ENCODE measurements around the gene PACC1. TPM values are rescaled to one million over a fixed set of nuclear protein-coding genes. Genes with fewer than 3 reads are reported as not detected.

Gene PACC1
- polyA plus RNA-seq, 2 of the 4 experiments (the other 2 are of a cell fraction), result 11.9 to 19.6 TPM

DNA sequence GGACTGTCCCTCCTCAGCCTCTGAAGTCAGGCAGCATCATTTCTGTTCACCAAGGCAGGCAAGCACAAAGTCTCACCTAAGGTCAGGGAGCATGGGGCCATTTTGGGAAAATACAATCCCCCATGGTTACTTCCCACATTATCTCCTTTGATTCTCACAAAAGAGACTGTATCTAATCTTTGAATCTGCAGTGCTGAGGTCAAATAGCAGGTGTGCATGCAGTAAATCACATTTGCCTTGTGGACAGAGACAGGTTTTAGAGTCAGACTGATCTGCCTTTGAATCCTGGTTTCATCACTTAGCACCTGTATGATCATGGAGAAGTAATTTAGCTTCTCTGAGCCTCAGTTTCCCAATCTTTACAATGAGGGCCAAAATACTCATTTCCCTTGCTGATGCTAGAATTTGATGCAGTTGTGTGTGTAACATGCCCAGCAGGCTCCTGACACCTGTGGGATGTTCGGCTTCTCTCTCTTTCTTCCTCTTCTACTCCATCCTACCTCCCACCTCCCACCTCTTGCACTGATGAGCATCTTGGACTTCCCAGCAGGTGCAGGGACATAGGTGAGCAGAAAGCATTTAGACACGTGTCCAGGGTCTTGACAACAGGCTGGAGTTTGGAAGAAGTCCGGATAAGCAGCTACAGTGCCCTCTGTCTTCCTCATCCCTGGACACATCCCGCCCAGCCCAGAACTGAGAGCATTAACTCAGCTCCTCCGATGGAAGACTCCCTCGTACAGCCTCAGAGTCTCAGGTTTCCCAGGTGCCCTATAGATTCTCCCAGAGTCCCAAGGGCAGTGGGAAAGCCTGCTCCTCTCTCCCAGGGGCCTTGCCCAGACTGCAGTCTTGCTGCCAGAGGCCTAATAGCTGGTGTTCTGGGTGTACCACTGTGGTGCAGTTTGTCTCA is 37.0 kb upstream of the PACC1 start:
- H3K4me2 ChIP-seq, result no peak overlapping the region
- H3K4me3 ChIP-seq, result no peak overlapping the region
- CTCF ChIA-PET, result interaction anchor here (1.0 to 12.8 kb wide), 6 partner anchors 17 to 769 kb away, joined by 3 to 230 read pairs (median 96); no protein-coding TSS in a partner anchor
- TF ChIP-seq FOSL2 (IDR thresholded peaks at IDR 0.05) (no peak), FOSL2 (CRISPR knock-in tag; IDR thresholded peaks at IDR 0.05) (no peak), CHD4 (IDR thresholded peaks at IDR 0.05; ENCODE audit: borderline replicate concordance) (no peak), JUN (IDR thresholded peaks at IDR 0.05) (no peak)
- TF ChIP-seq, protein P1, sequence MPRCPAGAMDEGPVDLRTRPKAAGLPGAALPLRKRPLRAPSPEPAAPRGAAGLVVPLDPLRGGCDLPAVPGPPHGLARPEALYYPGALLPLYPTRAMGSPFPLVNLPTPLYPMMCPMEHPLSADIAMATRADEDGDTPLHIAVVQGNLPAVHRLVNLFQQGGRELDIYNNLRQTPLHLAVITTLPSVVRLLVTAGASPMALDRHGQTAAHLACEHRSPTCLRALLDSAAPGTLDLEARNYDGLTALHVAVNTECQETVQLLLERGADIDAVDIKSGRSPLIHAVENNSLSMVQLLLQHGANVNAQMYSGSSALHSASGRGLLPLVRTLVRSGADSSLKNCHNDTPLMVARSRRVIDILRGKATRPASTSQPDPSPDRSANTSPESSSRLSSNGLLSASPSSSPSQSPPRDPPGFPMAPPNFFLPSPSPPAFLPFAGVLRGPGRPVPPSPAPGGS (IDR thresholded peaks at IDR 0.05), result no peak
- WGBS (ENCODE audit: missing lambda C conversion rate), result 73% methylated on average over 6 of the region's 6 CpGs
- H3K4me1 ChIP-seq, result no peaks in the 10 kb centered on the region
- no peak overlapping the region for H3K27ac ChIP-seq
- ATAC-seq, result no peak
- FAIRE-seq, result no peak
- POLR2A ChIA-PET, result interaction anchor here (0.6 kb wide), 1 partner anchor 140 kb away, joined by 3 read pairs; no protein-coding TSS in a partner anchor
- H3K9me3 ChIP-seq, result no peaks in the 10 kb centered on the region
- DNase-seq (ENCODE audit: low read depth in 1 of 2, low spot score in 1 of 2), result no peak

GRCh38 chr1:212450331-212450881 is 35.7 kb upstream of the PACC1 start:
- no peak overlapping the region for H3K27ac ChIP-seq
- FAIRE-seq (no peak), ATAC-seq (no peak; a peak in 1 of 6 replicates), DNase-seq (ENCODE audit: low read depth in 1 of 2, low spot score in 1 of 2) (no peak)
- no peak overlapping the region for H3K4me2 ChIP-seq
- WGBS (ENCODE audit: missing lambda C conversion rate), result 86% methylated on average over 4 of the region's 4 CpGs
- no peaks in the 10 kb centered on the region for H3K9me3 ChIP-seq
- no peaks in the 10 kb centered on the region for H3K4me1 ChIP-seq
- no peak for TF ChIP-seq EP300 (IDR thresholded peaks at IDR 0.05)
- TF ChIP-seq EHF (CRISPR knock-in tag; IDR thresholded peaks at IDR 0.05), result no peak
- TF ChIP-seq, protein P2, sequence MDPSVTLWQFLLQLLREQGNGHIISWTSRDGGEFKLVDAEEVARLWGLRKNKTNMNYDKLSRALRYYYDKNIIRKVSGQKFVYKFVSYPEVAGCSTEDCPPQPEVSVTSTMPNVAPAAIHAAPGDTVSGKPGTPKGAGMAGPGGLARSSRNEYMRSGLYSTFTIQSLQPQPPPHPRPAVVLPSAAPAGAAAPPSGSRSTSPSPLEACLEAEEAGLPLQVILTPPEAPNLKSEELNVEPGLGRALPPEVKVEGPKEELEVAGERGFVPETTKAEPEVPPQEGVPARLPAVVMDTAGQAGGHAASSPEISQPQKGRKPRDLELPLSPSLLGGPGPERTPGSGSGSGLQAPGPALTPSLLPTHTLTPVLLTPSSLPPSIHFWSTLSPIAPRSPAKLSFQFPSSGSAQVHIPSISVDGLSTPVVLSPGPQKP (IDR thresholded peaks at IDR 0.05; ENCODE audit: low read depth, low read length), result no peak
- TF ChIP-seq RCOR1 (IDR thresholded peaks at IDR 0.05; ENCODE audit: low read depth, low read length), result no peak
- no peak for TF ChIP-seq CHD2 (IDR thresholded peaks at IDR 0.05; ENCODE audit: low read length, partially characterized antibody)
- no peak for TF ChIP-seq JUNB (IDR thresholded peaks at IDR 0.05)
- TF ChIP-seq MYC (IDR thresholded peaks at IDR 0.05; ENCODE audit: borderline replicate concordance, low read length), result no peak
- TF ChIP-seq, protein P3, sequence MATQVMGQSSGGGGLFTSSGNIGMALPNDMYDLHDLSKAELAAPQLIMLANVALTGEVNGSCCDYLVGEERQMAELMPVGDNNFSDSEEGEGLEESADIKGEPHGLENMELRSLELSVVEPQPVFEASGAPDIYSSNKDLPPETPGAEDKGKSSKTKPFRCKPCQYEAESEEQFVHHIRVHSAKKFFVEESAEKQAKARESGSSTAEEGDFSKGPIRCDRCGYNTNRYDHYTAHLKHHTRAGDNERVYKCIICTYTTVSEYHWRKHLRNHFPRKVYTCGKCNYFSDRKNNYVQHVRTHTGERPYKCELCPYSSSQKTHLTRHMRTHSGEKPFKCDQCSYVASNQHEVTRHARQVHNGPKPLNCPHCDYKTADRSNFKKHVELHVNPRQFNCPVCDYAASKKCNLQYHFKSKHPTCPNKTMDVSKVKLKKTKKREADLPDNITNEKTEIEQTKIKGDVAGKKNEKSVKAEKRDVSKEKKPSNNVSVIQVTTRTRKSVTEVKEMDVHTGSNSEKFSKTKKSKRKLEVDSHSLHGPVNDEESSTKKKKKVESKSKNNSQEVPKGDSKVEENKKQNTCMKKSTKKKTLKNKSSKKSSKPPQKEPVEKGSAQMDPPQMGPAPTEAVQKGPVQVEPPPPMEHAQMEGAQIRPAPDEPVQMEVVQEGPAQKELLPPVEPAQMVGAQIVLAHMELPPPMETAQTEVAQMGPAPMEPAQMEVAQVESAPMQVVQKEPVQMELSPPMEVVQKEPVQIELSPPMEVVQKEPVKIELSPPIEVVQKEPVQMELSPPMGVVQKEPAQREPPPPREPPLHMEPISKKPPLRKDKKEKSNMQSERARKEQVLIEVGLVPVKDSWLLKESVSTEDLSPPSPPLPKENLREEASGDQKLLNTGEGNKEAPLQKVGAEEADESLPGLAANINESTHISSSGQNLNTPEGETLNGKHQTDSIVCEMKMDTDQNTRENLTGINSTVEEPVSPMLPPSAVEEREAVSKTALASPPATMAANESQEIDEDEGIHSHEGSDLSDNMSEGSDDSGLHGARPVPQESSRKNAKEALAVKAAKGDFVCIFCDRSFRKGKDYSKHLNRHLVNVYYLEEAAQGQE (IDR thresholded peaks at IDR 0.05), result no peak
- TF ChIP-seq HEYL (CRISPR knock-in tag; IDR thresholded peaks at IDR 0.05), result no peak
- TF ChIP-seq CHD4 (IDR thresholded peaks at IDR 0.05; ENCODE audit: borderline replicate concordance), result no peak
- TF ChIP-seq RFX5 (IDR thresholded peaks at IDR 0.05), result no peak
- TF ChIP-seq MAZ (IDR thresholded peaks at IDR 0.05; ENCODE audit: borderline replicate concordance, low read depth, low read length), result no peak
- no peak for TF ChIP-seq CBX2 (IDR thresholded peaks at IDR 0.05; ENCODE audit: borderline replicate concordance, low read depth)
- no peak for TF ChIP-seq JUN (IDR thresholded peaks at IDR 0.05)
- no peak for TF ChIP-seq ESRRA (IDR thresholded peaks at IDR 0.05; ENCODE audit: borderline replicate concordance, low read length)
- no peak for TF ChIP-seq SREBF2 (IDR thresholded peaks at IDR 0.05)
- TF ChIP-seq POLR2A (IDR thresholded peaks at IDR 0.05; ENCODE audit: low read length), result no peak
- TF ChIP-seq FOSB (CRISPR knock-in tag; IDR thresholded peaks at IDR 0.05), result no peak
- TF ChIP-seq KDM1A (IDR thresholded peaks at IDR 0.05; ENCODE audit: low read depth), result no peak
- no peak for TF ChIP-seq GATA3 (IDR thresholded peaks at IDR 0.05; ENCODE audit: borderline replicate concordance)
- ChIA-PET CTCF (interaction anchor here (0.6 to 12.8 kb wide), 6 partner anchors 19 to 386 kb away, joined by 3 to 230 read pairs (median 63); no protein-coding TSS in a partner anchor), POLR2A (no interaction called here)
- H3K4me3 ChIP-seq, result no peak overlapping the region

All from A549 (cell line).